HepG2 (cell line): ENCODE measurements around the gene DOCK10.

Experiments
- CREM ChIP-seq, 2 experiments: sonication (generic) in 1 of 2; formaldehyde crosslinking in 1 of 2; IDR thresholded peaks; 2 replicates each; pipeline versions ENCODE4 v1.4.0 to v1.6.1; 2016 to 2020; ENCODE audit warnings: antibody characterized with exemption in 1 of 2, mild to moderate bottlenecking in 1 of 2, missing genetic modification reagents in 1 of 2
- HOXD1 ChIP-seq: sonication (generic); formaldehyde crosslinking; IDR thresholded peaks from 2 replicates; pipeline ENCODE4 v1.5.0; 2020; ENCODE audit warnings: missing genetic modification reagents
- KDM1A ChIP-seq: IDR thresholded peaks from 2 replicates; pipeline ENCODE4 v1.6.1; 2016; ENCODE audit warnings: missing compliant biosample characterization
- MYC ChIP-seq: sonication (generic); formaldehyde crosslinking; IDR thresholded peaks from 2 replicates; pipeline ENCODE4 v1.9.0; 2021; ENCODE audit warnings: missing genetic modification reagents, borderline replicate concordance
- MYNN ChIP-seq: sonication (generic); formaldehyde crosslinking; IDR thresholded peaks from 2 replicates; pipeline ENCODE4 v1.4.0; 2020; ENCODE audit warnings: mild to moderate bottlenecking, low read depth, missing genetic modification reagents
- POLR2A ChIP-seq, 2 experiments: IDR thresholded peaks; 2 replicates each; pipeline ENCODE4 v1.6.1; 2011; ENCODE audit warnings: low read depth in 2 of 2, low read length in 2 of 2, mild to moderate bottlenecking in 1 of 2, moderate library complexity in 1 of 2; ENCODE audit not compliant: insufficient read depth in 1 of 2
- SNAPC2 ChIP-seq: sonication (generic); formaldehyde crosslinking; IDR thresholded peaks from 2 replicates; pipeline ENCODE4 v1.8.1; 2022; ENCODE audit warnings: mild to moderate bottlenecking, missing genetic modification reagents
- TCF7L2 ChIP-seq: IDR thresholded peaks from 2 replicates; pipeline ENCODE4 v1.6.1; 2011; ENCODE audit warnings: mild to moderate bottlenecking, low read depth, low read length, moderate library complexity
- ZNF180 ChIP-seq: sonication (generic); formaldehyde crosslinking; IDR thresholded peaks from 2 replicates; pipeline ENCODE4 v1.4.0; 2020; ENCODE audit warnings: low read depth, missing genetic modification reagents, borderline replicate concordance
- ZNF230 ChIP-seq: sonication (generic); formaldehyde crosslinking; IDR thresholded peaks from 2 replicates; pipeline ENCODE4 v1.4.0; 2020; ENCODE audit warnings: mild to moderate bottlenecking, missing genetic modification reagents
- TF ChIP-seq, protein P1 (sequence below): sonication (generic); formaldehyde crosslinking; IDR thresholded peaks from 2 replicates; pipeline ENCODE4 v1.5.0; 2020; ENCODE audit warnings: mild to moderate bottlenecking, missing genetic modification reagents, moderate library complexity
- TF ChIP-seq, protein P2 (sequence below): sonication (generic); IDR thresholded peaks from 2 replicates; pipeline ENCODE4 v1.6.1; 2016; ENCODE audit warnings: low read depth, borderline replicate concordance
- TF ChIP-seq, protein P3 (sequence below): sonication (generic); formaldehyde crosslinking; IDR thresholded peaks from 2 replicates; pipeline ENCODE4 v1.4.0; 2020; ENCODE audit warnings: mild to moderate bottlenecking, missing genetic modification reagents

- TF ChIP-seq CREM (IDR thresholded peaks at IDR 0.05) (no peak), CREM (CRISPR knock-in tag; IDR thresholded peaks at IDR 0.05) (no peak), KDM1A (no peak), ZNF180 (CRISPR knock-in tag) (no peak), MYNN (CRISPR knock-in tag) (no peak), POLR2A (IDR thresholded peaks at IDR 0.05; ENCODE audit: insufficient read depth in 1 of 2, low read depth in 2 of 2, low read length in 2 of 2) (no peak), MYC (no peak), HOXD1 (CRISPR knock-in tag) (no peak), ZNF230 (CRISPR knock-in tag) (no peak), TCF7L2 (no peak), SNAPC2 (CRISPR knock-in tag) (no peak)
- TF ChIP-seq, protein P1, sequence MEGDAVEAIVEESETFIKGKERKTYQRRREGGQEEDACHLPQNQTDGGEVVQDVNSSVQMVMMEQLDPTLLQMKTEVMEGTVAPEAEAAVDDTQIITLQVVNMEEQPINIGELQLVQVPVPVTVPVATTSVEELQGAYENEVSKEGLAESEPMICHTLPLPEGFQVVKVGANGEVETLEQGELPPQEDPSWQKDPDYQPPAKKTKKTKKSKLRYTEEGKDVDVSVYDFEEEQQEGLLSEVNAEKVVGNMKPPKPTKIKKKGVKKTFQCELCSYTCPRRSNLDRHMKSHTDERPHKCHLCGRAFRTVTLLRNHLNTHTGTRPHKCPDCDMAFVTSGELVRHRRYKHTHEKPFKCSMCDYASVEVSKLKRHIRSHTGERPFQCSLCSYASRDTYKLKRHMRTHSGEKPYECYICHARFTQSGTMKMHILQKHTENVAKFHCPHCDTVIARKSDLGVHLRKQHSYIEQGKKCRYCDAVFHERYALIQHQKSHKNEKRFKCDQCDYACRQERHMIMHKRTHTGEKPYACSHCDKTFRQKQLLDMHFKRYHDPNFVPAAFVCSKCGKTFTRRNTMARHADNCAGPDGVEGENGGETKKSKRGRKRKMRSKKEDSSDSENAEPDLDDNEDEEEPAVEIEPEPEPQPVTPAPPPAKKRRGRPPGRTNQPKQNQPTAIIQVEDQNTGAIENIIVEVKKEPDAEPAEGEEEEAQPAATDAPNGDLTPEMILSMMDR (CRISPR knock-in tag), result no peak
- TF ChIP-seq, protein P2, sequence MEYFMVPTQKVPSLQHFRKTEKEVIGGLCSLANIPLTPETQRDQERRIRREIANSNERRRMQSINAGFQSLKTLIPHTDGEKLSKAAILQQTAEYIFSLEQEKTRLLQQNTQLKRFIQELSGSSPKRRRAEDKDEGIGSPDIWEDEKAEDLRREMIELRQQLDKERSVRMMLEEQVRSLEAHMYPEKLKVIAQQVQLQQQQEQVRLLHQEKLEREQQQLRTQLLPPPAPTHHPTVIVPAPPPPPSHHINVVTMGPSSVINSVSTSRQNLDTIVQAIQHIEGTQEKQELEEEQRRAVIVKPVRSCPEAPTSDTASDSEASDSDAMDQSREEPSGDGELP, result no peak
- TF ChIP-seq, protein P3, sequence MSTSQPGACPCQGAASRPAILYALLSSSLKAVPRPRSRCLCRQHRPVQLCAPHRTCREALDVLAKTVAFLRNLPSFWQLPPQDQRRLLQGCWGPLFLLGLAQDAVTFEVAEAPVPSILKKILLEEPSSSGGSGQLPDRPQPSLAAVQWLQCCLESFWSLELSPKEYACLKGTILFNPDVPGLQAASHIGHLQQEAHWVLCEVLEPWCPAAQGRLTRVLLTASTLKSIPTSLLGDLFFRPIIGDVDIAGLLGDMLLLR (CRISPR knock-in tag), result no peak
Observed at GRCh38 chr2:224937887-224938286, 104.4 kb downstream of the DOCK10 start.
